Measurements from ENCODE around the gene MRGPRG. TPM values are rescaled to one million over a fixed set of nuclear protein-coding genes. Genes with fewer than 3 reads are reported as not detected.

MRGPRG gene
- total RNA-seq, 1 experiment from 2014 or later: not detected

DNA sequence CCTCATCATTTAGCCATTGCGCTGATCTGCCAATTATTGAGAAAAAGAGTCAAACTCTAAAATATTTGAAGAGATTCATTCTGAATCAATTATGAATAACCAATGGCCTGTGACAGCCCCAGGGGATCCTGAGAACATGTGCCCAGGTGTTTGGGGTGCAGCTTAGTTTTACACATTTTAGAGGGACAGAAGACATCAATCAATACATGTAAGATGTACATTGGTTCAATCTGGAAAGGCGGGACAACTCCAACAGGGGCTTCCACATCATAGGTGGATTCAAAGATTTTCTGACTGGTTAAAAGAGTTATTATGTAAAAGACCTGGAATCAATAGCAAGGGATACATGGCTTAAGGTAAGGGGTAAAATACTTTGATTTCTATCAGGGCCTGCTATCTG, 18.5 kb upstream of the MRGPRG start:
- Histone ChIP-seq H4K20me1 (ENCODE audit: low read length) (no peaks in the 10 kb centered on the region), H3F3A (ENCODE audit: low read length, unreplicated experiment) (no peaks in the 10 kb centered on the region), H3K9ac (ENCODE audit: low read length) (no peak overlapping the region), H3K27ac (ENCODE audit: low read length) (no peak overlapping the region), H3K36me3 (ENCODE audit: low read depth, low read length) (no peaks in the 10 kb centered on the region), H3K27me3 (ENCODE audit: low read length) (peaks cover 44% of the 10 kb centered on the region), H3K9me3 (ENCODE audit: low read length) (no peaks in the 10 kb centered on the region), H3K79me2 (ENCODE audit: low read length) (no peaks in the 10 kb centered on the region), H2AFZ (ENCODE audit: low read length) (no peak overlapping the region), H3K4me2 (ENCODE audit: low read length) (no peak overlapping the region), H3K9me2 (replicated peaks; ENCODE audit: low read length) (no peaks in the 10 kb centered on the region), H3K4me3 (ENCODE audit: low read length) (no peak overlapping the region), H3K4me1 (ENCODE audit: insufficient read depth, low read length) (no peaks in the 10 kb centered on the region)
- no TSS peak for BruUV-seq (replicated peaks)
- ATAC-seq: no peak
- intact Hi-C loops (cut with micrococcal nuclease): no loop called here
- no peak for DNase-seq
- CTCF ChIA-PET: no interaction called here
- TF ChIP-seq, protein P1, sequence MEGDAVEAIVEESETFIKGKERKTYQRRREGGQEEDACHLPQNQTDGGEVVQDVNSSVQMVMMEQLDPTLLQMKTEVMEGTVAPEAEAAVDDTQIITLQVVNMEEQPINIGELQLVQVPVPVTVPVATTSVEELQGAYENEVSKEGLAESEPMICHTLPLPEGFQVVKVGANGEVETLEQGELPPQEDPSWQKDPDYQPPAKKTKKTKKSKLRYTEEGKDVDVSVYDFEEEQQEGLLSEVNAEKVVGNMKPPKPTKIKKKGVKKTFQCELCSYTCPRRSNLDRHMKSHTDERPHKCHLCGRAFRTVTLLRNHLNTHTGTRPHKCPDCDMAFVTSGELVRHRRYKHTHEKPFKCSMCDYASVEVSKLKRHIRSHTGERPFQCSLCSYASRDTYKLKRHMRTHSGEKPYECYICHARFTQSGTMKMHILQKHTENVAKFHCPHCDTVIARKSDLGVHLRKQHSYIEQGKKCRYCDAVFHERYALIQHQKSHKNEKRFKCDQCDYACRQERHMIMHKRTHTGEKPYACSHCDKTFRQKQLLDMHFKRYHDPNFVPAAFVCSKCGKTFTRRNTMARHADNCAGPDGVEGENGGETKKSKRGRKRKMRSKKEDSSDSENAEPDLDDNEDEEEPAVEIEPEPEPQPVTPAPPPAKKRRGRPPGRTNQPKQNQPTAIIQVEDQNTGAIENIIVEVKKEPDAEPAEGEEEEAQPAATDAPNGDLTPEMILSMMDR (conservative IDR thresholded peaks at IDR 0.05; ENCODE audit: low read depth, low read length): no peak
- TF ChIP-seq EZH2phosphoT487 (IDR thresholded peaks at IDR 0.05; ENCODE audit: borderline replicate concordance, low read length): no peak
- TF ChIP-seq EZH2 (IDR thresholded peaks at IDR 0.05; ENCODE audit: low read length, unreplicated experiment): no peak
- POLR2A ChIA-PET (ENCODE audit: unreplicated experiment): no interaction called here

DNA sequence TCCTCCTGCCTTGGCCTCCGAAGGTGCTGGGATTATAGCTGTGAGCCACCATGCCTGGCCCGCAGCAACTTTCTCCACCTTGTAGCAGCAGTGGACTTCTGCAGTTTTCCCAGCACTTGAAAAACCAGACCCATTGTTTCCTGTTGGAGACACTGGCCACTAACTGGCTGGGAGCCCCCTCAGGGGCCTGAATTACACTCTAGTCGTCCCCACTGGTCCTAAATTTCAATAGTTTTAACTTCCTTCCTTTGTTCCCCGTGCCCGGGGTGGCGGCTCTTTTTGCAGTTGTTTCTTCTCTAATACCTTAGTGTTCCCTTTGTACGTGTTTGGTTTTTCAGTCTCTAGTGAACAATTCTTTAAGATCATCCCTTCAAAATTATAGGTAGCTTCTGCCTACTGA, 16.2 kb upstream of the MRGPRG start:
- Histone ChIP-seq H3K79me2 (ENCODE audit: low read length) (no peaks in the 10 kb centered on the region), H3K27me3 (ENCODE audit: low read length) (peaks cover 40% of the 10 kb centered on the region), H3F3A (ENCODE audit: low read length, unreplicated experiment) (no peaks in the 10 kb centered on the region), H3K36me3 (ENCODE audit: low read depth, low read length) (no peaks in the 10 kb centered on the region), H3K4me1 (ENCODE audit: insufficient read depth, low read length) (no peaks in the 10 kb centered on the region), H3K9me2 (replicated peaks; ENCODE audit: low read length) (no peaks in the 10 kb centered on the region), H4K20me1 (ENCODE audit: low read length) (no peaks in the 10 kb centered on the region), H3K4me3 (ENCODE audit: low read length) (no peak overlapping the region), H3K9ac (ENCODE audit: low read length) (no peak overlapping the region), H2AFZ (ENCODE audit: low read length) (no peak overlapping the region), H3K27ac (ENCODE audit: low read length) (no peak overlapping the region), H3K9me3 (ENCODE audit: low read length) (no peaks in the 10 kb centered on the region), H3K4me2 (ENCODE audit: low read length) (no peak overlapping the region)
- no TSS peak for BruUV-seq (replicated peaks)
- no peak for DNase-seq
- no peak for ATAC-seq
- POLR2A ChIA-PET (ENCODE audit: unreplicated experiment): no interaction called here
- TF ChIP-seq, protein P1 (conservative IDR thresholded peaks at IDR 0.05; ENCODE audit: low read depth, low read length): no peak
- TF ChIP-seq EZH2 (IDR thresholded peaks at IDR 0.05; ENCODE audit: low read length, unreplicated experiment): no peak
- TF ChIP-seq EZH2phosphoT487 (IDR thresholded peaks at IDR 0.05; ENCODE audit: borderline replicate concordance, low read length): no peak
- CTCF ChIA-PET: no interaction called here
- intact Hi-C loops (cut with micrococcal nuclease): no loop called here

- ATAC-seq (no peak), DNase-seq (no peak)
- no peak overlapping the region for H3K27ac ChIP-seq (ENCODE audit: low read length)
- H3K4me1 ChIP-seq (ENCODE audit: insufficient read depth, low read length): no peaks in the 10 kb centered on the region
- no peaks in the 10 kb centered on the region for H3K9me3 ChIP-seq (ENCODE audit: low read length)
- no peaks in the 10 kb centered on the region for H3K79me2 ChIP-seq (ENCODE audit: low read length)
- no peak overlapping the region for H2AFZ ChIP-seq (ENCODE audit: low read length)
- H3F3A ChIP-seq (ENCODE audit: low read length, unreplicated experiment): no peaks in the 10 kb centered on the region
- no peak overlapping the region for H3K9ac ChIP-seq (ENCODE audit: low read length)
- ChIA-PET CTCF (no interaction called here), POLR2A (ENCODE audit: unreplicated experiment) (no interaction called here)
- H3K36me3 ChIP-seq (ENCODE audit: low read depth, low read length): no peaks in the 10 kb centered on the region
- TF ChIP-seq EZH2phosphoT487 (IDR thresholded peaks at IDR 0.05; ENCODE audit: borderline replicate concordance, low read length) (no peak), EZH2 (IDR thresholded peaks at IDR 0.05; ENCODE audit: low read length, unreplicated experiment) (no peak)
- TF ChIP-seq, protein P1 (conservative IDR thresholded peaks at IDR 0.05; ENCODE audit: low read depth, low read length): no peak
- intact Hi-C loops (cut with micrococcal nuclease): no loop called here
- no peak overlapping the region for H3K4me2 ChIP-seq (ENCODE audit: low read length)
- peaks cover 25% of the 10 kb centered on the region for H3K27me3 ChIP-seq (ENCODE audit: low read length)
- no peaks in the 10 kb centered on the region for H4K20me1 ChIP-seq (ENCODE audit: low read length)
- no TSS peak for BruUV-seq (replicated peaks)
- H3K4me3 ChIP-seq (ENCODE audit: low read length): no peak overlapping the region
- H3K9me2 ChIP-seq (replicated peaks; ENCODE audit: low read length): no peaks in the 10 kb centered on the region
These were observed 14.3 kb upstream of the MRGPRG start for GRCh38 chr11:3232956-3233355.

Measured in PC-3 (cell line).